Glutamatergic neuron (in vitro differentiated cells): Measurements from ENCODE around the gene CD69. TPM values are rescaled to one million over a fixed set of nuclear protein-coding genes. Genes with fewer than 3 reads are reported as not detected.

ENCODE experiments used
- DNase-seq: peaks from one replicate; pipeline ENCODE4 v3.0.0; 2022
- H3K27ac Mint-ChIP-seq: one replicate; pipeline ENCODE4 v1.8.0; 2020; ENCODE audit warnings: mild to moderate bottlenecking, mixed read lengths, inconsistent platforms; ENCODE audit not compliant: unreplicated experiment
- H3K27me3 Mint-ChIP-seq: one replicate; pipeline ENCODE4 v1.8.0; 2020; ENCODE audit warnings: mild to moderate bottlenecking, moderate library complexity, mixed read lengths, inconsistent platforms; ENCODE audit not compliant: unreplicated experiment
- H3K36me3 Mint-ChIP-seq: one replicate; pipeline ENCODE4 v1.8.0; 2020; ENCODE audit warnings: mild to moderate bottlenecking, mixed read lengths, inconsistent platforms; ENCODE audit not compliant: unreplicated experiment
- H3K4me1 Mint-ChIP-seq: one replicate; pipeline ENCODE4 v1.8.0; 2020; ENCODE audit warnings: mild to moderate bottlenecking, low read depth, mixed read lengths, inconsistent platforms; ENCODE audit not compliant: unreplicated experiment
- H3K4me3 Mint-ChIP-seq: one replicate; pipeline ENCODE4 v1.8.0; 2020; ENCODE audit warnings: mild to moderate bottlenecking, mixed read lengths, inconsistent platforms; ENCODE audit not compliant: unreplicated experiment
- H3K9me3 Mint-ChIP-seq: one replicate; pipeline ENCODE4 v1.8.0; 2020; ENCODE audit warnings: mild to moderate bottlenecking, moderate library complexity, mixed read lengths, inconsistent platforms; ENCODE audit not compliant: unreplicated experiment
- total RNA-seq: library from RNA; stranded (reverse); fragmentation: NEBNext Ultra II Directional; extraction: Animal tissue kit (Norgen Biotek cat#: 25700); gene quantifications from one replicate; pipeline ENCODE4 v1.2.1, GENCODE V29; 2021; ENCODE audit not compliant: unreplicated experiment
- TF ChIP-seq, protein P1 (sequence below): fragments of 200-600 bp; sonication (generic); IDR thresholded peaks from one replicate; pipeline ENCODE4 v1.5.0; 2021; ENCODE audit not compliant: partially characterized antibody, unreplicated experiment

Gene CD69
- total RNA-seq, 1 donor from 2014 or later = not detected

DNA sequence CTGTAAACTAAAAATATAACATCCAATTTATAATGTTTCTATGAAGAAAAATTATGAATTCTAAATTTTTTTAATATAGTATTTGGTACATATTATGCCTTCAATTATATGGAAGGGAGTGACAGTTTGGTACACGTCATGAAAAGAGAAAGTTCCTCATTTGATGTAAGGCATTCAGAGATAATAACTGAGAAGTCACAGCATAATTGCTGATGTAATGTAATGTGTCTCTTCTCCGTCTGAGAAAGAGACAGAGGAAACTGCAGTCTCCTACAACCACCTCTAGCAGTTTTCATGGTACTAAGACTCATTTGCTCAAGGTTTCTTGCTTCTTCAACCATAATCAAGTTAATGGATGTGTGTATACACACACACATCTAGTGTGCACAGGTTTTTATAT is 2.3 kb upstream of the CD69 start:
- TF ChIP-seq, protein P1, sequence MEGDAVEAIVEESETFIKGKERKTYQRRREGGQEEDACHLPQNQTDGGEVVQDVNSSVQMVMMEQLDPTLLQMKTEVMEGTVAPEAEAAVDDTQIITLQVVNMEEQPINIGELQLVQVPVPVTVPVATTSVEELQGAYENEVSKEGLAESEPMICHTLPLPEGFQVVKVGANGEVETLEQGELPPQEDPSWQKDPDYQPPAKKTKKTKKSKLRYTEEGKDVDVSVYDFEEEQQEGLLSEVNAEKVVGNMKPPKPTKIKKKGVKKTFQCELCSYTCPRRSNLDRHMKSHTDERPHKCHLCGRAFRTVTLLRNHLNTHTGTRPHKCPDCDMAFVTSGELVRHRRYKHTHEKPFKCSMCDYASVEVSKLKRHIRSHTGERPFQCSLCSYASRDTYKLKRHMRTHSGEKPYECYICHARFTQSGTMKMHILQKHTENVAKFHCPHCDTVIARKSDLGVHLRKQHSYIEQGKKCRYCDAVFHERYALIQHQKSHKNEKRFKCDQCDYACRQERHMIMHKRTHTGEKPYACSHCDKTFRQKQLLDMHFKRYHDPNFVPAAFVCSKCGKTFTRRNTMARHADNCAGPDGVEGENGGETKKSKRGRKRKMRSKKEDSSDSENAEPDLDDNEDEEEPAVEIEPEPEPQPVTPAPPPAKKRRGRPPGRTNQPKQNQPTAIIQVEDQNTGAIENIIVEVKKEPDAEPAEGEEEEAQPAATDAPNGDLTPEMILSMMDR = no peak
- no peak overlapping the region for H3K27ac Mint-ChIP-seq
- no peaks in the 10 kb centered on the region for H3K36me3 Mint-ChIP-seq
- no peaks in the 10 kb centered on the region for H3K9me3 Mint-ChIP-seq
- no peaks in the 10 kb centered on the region for H3K4me1 Mint-ChIP-seq
- no peaks in the 10 kb centered on the region for H3K27me3 Mint-ChIP-seq
- H3K4me3 Mint-ChIP-seq = no peak overlapping the region
- DNase-seq = no peak

GRCh38 chr12:9762369-9762768 is 1.7 kb upstream of the CD69 start:
- no peak overlapping the region for H3K27ac Mint-ChIP-seq
- DNase-seq = no peak
- no peak overlapping the region for H3K4me3 Mint-ChIP-seq
- no peaks in the 10 kb centered on the region for H3K36me3 Mint-ChIP-seq
- no peaks in the 10 kb centered on the region for H3K27me3 Mint-ChIP-seq
- no peaks in the 10 kb centered on the region for H3K4me1 Mint-ChIP-seq
- no peaks in the 10 kb centered on the region for H3K9me3 Mint-ChIP-seq
- TF ChIP-seq, protein P1 = no peak

GRCh38 chr12:9761419-9761781 is 699 bp upstream of the CD69 start:
- Mint-ChIP-seq H3K27me3 (no peaks in the 10 kb centered on the region), H3K4me3 (no peak overlapping the region), H3K36me3 (no peaks in the 10 kb centered on the region), H3K9me3 (no peaks in the 10 kb centered on the region), H3K4me1 (no peaks in the 10 kb centered on the region), H3K27ac (no peak overlapping the region)
- DNase-seq = no peak
- TF ChIP-seq, protein P1 = no peak

DNA sequence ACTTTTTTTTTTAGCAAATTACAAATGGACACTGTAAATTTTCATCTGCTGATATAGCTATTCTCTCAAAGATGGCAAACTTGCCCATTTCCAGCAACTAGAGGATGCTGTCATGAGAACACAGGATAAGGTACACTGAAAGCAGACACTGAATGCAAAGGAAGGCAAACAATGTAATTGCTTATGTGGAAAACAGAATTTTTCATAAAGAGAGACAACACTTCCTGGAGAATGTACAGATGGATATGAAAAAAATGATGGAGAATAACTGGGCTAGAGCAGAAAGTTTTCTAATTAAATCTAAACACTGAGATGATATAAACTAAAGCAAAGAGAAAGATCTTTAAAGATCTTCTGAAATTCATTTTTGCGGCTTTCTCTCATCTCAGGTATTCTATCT is 581 bp downstream of the CD69 start:
- Mint-ChIP-seq H3K27me3 (no peaks in the 10 kb centered on the region), H3K27ac (no peak overlapping the region), H3K4me3 (no peak overlapping the region), H3K9me3 (no peaks in the 10 kb centered on the region), H3K4me1 (no peaks in the 10 kb centered on the region), H3K36me3 (no peaks in the 10 kb centered on the region)
- no peak for DNase-seq
- TF ChIP-seq, protein P1 = no peak

DNA sequence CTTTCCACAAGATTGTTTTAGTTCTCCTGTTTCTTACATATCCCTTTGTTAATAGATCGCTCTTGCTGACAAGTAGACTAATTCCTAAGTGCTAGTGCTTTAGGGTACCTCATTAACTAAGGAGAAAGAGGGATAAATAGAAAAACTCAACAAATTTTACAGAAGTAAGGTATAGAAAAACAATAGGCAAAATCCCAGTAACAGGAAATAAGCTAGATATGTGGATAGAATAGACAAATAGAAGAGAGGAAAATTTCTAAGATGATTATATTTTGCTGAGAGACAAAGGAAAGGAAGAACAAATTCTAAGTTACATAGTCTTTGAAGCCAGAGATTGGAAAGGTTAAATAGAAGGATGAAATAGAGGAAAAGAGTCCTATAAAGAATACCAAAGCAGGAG is 1.0 kb downstream of the CD69 start:
- H3K4me3 Mint-ChIP-seq = no peak overlapping the region
- no peaks in the 10 kb centered on the region for H3K27me3 Mint-ChIP-seq
- no peak overlapping the region for H3K27ac Mint-ChIP-seq
- H3K9me3 Mint-ChIP-seq = no peaks in the 10 kb centered on the region
- TF ChIP-seq, protein P1 = no peak
- DNase-seq = no peak
- H3K36me3 Mint-ChIP-seq = no peaks in the 10 kb centered on the region
- H3K4me1 Mint-ChIP-seq = no peaks in the 10 kb centered on the region
